TTC549 (cell line): ENCODE measurements around the gene HSPA9.

Source experiments
- FAIRE-seq: peaks from 2 replicates; lab custom pipeline; 2012; peaks lifted over from hg19 to GRCh38; lab: Jason Lieb, UNC

Gene HSPA9

GRCh38 chr5:138595180-138595795 is 20.1 kb upstream of the HSPA9 start:
- FAIRE-seq = no peak

- peak; percentile 9 for FAIRE-seq
Observed at GRCh38 chr5:138594305-138595058, 19.3 kb upstream of the HSPA9 start.

- no peak for FAIRE-seq
Observed at GRCh38 chr5:138588013-138588788, 13.0 kb upstream of the HSPA9 start.

- no peak for FAIRE-seq
Observed at GRCh38 chr5:138585157-138585556, 10.0 kb upstream of the HSPA9 start.

- no peak for FAIRE-seq
Observed at GRCh38 chr5:138583984-138584637, 8.9 kb upstream of the HSPA9 start.

- FAIRE-seq = no peak
Observed at GRCh38 chr5:138582959-138583358, 7.8 kb upstream of the HSPA9 start.

- no peak for FAIRE-seq
Observed at GRCh38 chr5:138580777-138581176, 5.6 kb upstream of the HSPA9 start.

GRCh38 chr5:138580001-138580400 is 4.8 kb upstream of the HSPA9 start:
- FAIRE-seq = no peak

GRCh38 chr5:138579517-138579863 is 4.3 kb upstream of the HSPA9 start:
- no peak for FAIRE-seq

- FAIRE-seq = no peak
Observed at GRCh38 chr5:138577452-138577851, 2.3 kb upstream of the HSPA9 start.

- FAIRE-seq = no peak
Observed at GRCh38 chr5:138574744-138575193, 432 bp downstream of the HSPA9 start.

- no peak for FAIRE-seq
Observed at GRCh38 chr5:138573949-138574670, 1.1 kb downstream of the HSPA9 start.

- FAIRE-seq = no peak
Observed at GRCh38 chr5:138573223-138573622, 2.0 kb downstream of the HSPA9 start.

GRCh38 chr5:138570871-138571270 is 4.3 kb downstream of the HSPA9 start:
- FAIRE-seq = no peak

- no peak for FAIRE-seq
Observed at GRCh38 chr5:138569782-138570181, 5.4 kb downstream of the HSPA9 start.

- no peak for FAIRE-seq
Observed at GRCh38 chr5:138568061-138568824, 7.0 kb downstream of the HSPA9 start.

GRCh38 chr5:138566792-138567191 is 8.4 kb downstream of the HSPA9 start:
- no peak for FAIRE-seq

- FAIRE-seq = no peak
Observed at GRCh38 chr5:138565100-138565821, 9.9 kb downstream of the HSPA9 start.

- FAIRE-seq = no peak
Observed at GRCh38 chr5:138564242-138564641, 11.0 kb downstream of the HSPA9 start.

- no peak for FAIRE-seq
Observed at GRCh38 chr5:138563340-138564118, 11.7 kb downstream of the HSPA9 start.
